CD14-positive monocyte (primary cell): ENCODE data around the gene MYO19. TPM values are rescaled to one million over a fixed set of nuclear protein-coding genes. Genes with fewer than 3 reads are reported as not detected.

Experiments
- DNase-seq, 3 donors: peaks; one replicate each; pipeline ENCODE4 v3.0.0-alpha.2; 2011 to 2022
- H2AFZ ChIP-seq: 2 replicates; pipeline ENCODE4 v1.6.0; 2012; ENCODE audit warnings: mild to moderate bottlenecking, low read depth, low read length, inconsistent platforms; ENCODE audit not compliant: insufficient read depth, poor library complexity, severe bottlenecking
- H3K27ac ChIP-seq, 2 donors: 1 replicate in 1 of 2; 2 replicates in 1 of 2; pipeline ENCODE4 v1.5.1; 2012 to 2013; ENCODE audit warnings: low read length in 2 of 2, control low read depth in 1 of 2, inconsistent platforms in 1 of 2, low read depth in 1 of 2, mild to moderate bottlenecking in 1 of 2
- H3K27me3 ChIP-seq, 2 donors: one replicate each; pipeline versions ENCODE4 v1.6.0 to v1.6.1; 2011 to 2013; ENCODE audit warnings: low read length in 2 of 2; ENCODE audit not compliant: control insufficient read depth in 2 of 2, insufficient read depth in 2 of 2
- H3K36me3 ChIP-seq, 2 donors: replicated peaks in 1 of 2; 1 replicate in 1 of 2; 2 replicates in 1 of 2; pipeline versions ENCODE4 v1.5.1 to v1.6.1; 2012 to 2013; ENCODE audit warnings: low read length in 2 of 2, control low read depth in 1 of 2, inconsistent platforms in 1 of 2, mild to moderate bottlenecking in 1 of 2; ENCODE audit not compliant: insufficient read depth in 2 of 2, control insufficient read depth in 1 of 2
- H3K4me1 ChIP-seq, 2 donors: 1 replicate in 1 of 2; 2 replicates in 1 of 2; pipeline versions ENCODE4 v1.5.1 to v1.6.1; 2012 to 2013; ENCODE audit warnings: low read length in 2 of 2, control low read depth in 1 of 2, inconsistent platforms in 1 of 2, mild to moderate bottlenecking in 1 of 2, moderate library complexity in 1 of 2; ENCODE audit not compliant: insufficient read depth in 2 of 2, control insufficient read depth in 1 of 2
- H3K4me2 ChIP-seq: replicated peaks from 2 replicates; pipeline ENCODE3; 2012; ENCODE audit warnings: low read length, moderate library complexity, mild to moderate bottlenecking; ENCODE audit not compliant: poor library complexity, severe bottlenecking; ENCODE audit errors: extremely low read depth
- H3K4me3 ChIP-seq, 3 experiments: fragments of 200-600 bp in 1 of 3; sonication (generic) in 1 of 3; replicated peaks in 1 of 3; 1 replicate in 2 of 3; 2 replicates in 1 of 3; pipeline ENCODE4 v1.5.1; 2011 to 2013; ENCODE audit warnings: low read length in 3 of 3, mild to moderate bottlenecking in 3 of 3, control low read depth in 2 of 3, low read depth in 2 of 3, inconsistent platforms in 1 of 3, moderate library complexity in 1 of 3
- H3K79me2 ChIP-seq: 2 replicates; pipeline ENCODE4 v1.6.0; 2012; ENCODE audit warnings: mild to moderate bottlenecking, control low read depth, inconsistent platforms, low read length, moderate library complexity; ENCODE audit not compliant: insufficient read depth
- H3K9ac ChIP-seq: 2 replicates; pipeline ENCODE4 v1.6.0; 2017; ENCODE audit warnings: low read length, mild to moderate bottlenecking; ENCODE audit not compliant: insufficient read depth, poor library complexity, severe bottlenecking
- H3K9me3 ChIP-seq, 2 donors: replicated peaks in 1 of 2; 1 replicate in 1 of 2; 2 replicates in 1 of 2; pipeline versions ENCODE4 v1.5.1 to v1.6.1; 2012 to 2013; ENCODE audit warnings: low read length in 2 of 2, control low read depth in 1 of 2; ENCODE audit not compliant: control insufficient read depth in 1 of 2, insufficient read depth in 1 of 2
- H4K20me1 ChIP-seq: 2 replicates; pipeline ENCODE4 v1.6.0; 2012; ENCODE audit warnings: mild to moderate bottlenecking, low read length, control low read depth, moderate library complexity; ENCODE audit not compliant: insufficient read depth
- H3K27ac Mint-ChIP-seq, 7 donors: one replicate each; pipeline ENCODE4 v1.8.0; 2020; ENCODE audit warnings: mild to moderate bottlenecking in 7 of 7, mixed read lengths in 7 of 7, moderate library complexity in 6 of 7, inconsistent platforms in 2 of 7
- H3K27me3 Mint-ChIP-seq, 3 donors: one replicate each; pipeline ENCODE4 v1.8.0; 2021 to 2022; ENCODE audit warnings: low read depth in 3 of 3, mild to moderate bottlenecking in 3 of 3, mixed read lengths in 3 of 3, moderate library complexity in 3 of 3, inconsistent platforms in 1 of 3
- H3K36me3 Mint-ChIP-seq, 2 donors: one replicate each; pipeline ENCODE4 v1.8.0; 2020; ENCODE audit warnings: mixed read lengths in 2 of 2, inconsistent platforms in 1 of 2, mild to moderate bottlenecking in 1 of 2
- H3K4me1 Mint-ChIP-seq: one replicate; pipeline ENCODE4 v1.8.0; 2020; ENCODE audit warnings: mild to moderate bottlenecking, mixed read lengths
- H3K4me3 Mint-ChIP-seq, 2 donors: one replicate each; pipeline ENCODE4 v1.8.0; 2020; ENCODE audit warnings: mild to moderate bottlenecking in 2 of 2, mixed read lengths in 2 of 2, moderate library complexity in 1 of 2
- H3K9me3 Mint-ChIP-seq, 7 donors: one replicate each; pipeline ENCODE4 v1.8.0; 2020 to 2022; ENCODE audit warnings: mixed read lengths in 7 of 7, mild to moderate bottlenecking in 6 of 7, moderate library complexity in 6 of 7, inconsistent platforms in 2 of 7
- CTCF ChIP-seq: fragments of 200-600 bp; IDR thresholded peaks from one replicate; pipeline ENCODE4 v1.8.0; 2022; ENCODE audit warnings: antibody characterized with exemption, mild to moderate bottlenecking
- WGBS: methylation state at CpG from one replicate; pipeline ENCODE4 v1.1.5; 2013; ENCODE audit warnings: missing lambda C conversion rate; ENCODE audit not compliant: insufficient coverage; 5-methylcytosine and 5-hydroxymethylcytosine counted together
- intact Hi-C, 2 donors: fragments of 100-400 bp; cut with micrococcal nuclease; formaldehyde crosslinking; loops; one replicate each; pipeline versions ENCODE4 v1.15.0 to v1.15.1; 2023
- polyA plus RNA-seq, 3 donors: library from polyadenylated mRNA; depleted of rRNA in 1 of 3; unstranded in 2 of 3; stranded (reverse) in 1 of 3; fragments of 300-500 nt in 2 of 3; fragments of >200 nt in 1 of 3; fragmentation: Illumina TruSeq in 2 of 3; gene quantifications; 1 replicate in 2 of 3; 2 replicates in 1 of 3; pipeline ENCODE4 v1.2.3, GENCODE V29; 2012 to 2021

The MYO19 gene
- polyA plus RNA-seq, 3 donors, result 1.2 to 51.3 (median 1.9) TPM

- intact Hi-C loops, result no loop called here
- Mint-ChIP-seq H3K9me3 (no peaks in the 10 kb centered on the region), H3K27ac (peak overlapping the region in 1 of 7 donors; percentile 37), H3K36me3 (peaks cover 56 to 66% of the 10 kb centered on the region in 2 donors), H3K4me3 (no peak overlapping the region), H3K4me1 (no peaks in the 10 kb centered on the region), H3K27me3 (peaks cover 0 to 4% (median 0%) of the 10 kb centered on the region in 3 donors)
- Histone ChIP-seq H2AFZ (no peak overlapping the region), H3K36me3 (peaks cover 19 to 92% of the 10 kb centered on the region in 2 donors), H4K20me1 (no peaks in the 10 kb centered on the region), H3K79me2 (no peaks in the 10 kb centered on the region), H3K9ac (no peak overlapping the region), H3K4me3 (no peak overlapping the region), H3K4me2 (no peak overlapping the region), H3K27ac (no peak overlapping the region), H3K4me1 (no peaks in the 10 kb centered on the region), H3K9me3 (no peaks in the 10 kb centered on the region), H3K27me3 (no peaks in the 10 kb centered on the region)
- no peak for TF ChIP-seq CTCF
- 100% methylated on average over 1 of the region's 6 CpGs for WGBS
- no peak for DNase-seq
Observed at GRCh38 chr17:36511216-36511615, 23.5 kb downstream of the MYO19 start.

- Histone ChIP-seq H3K4me2 (no peak overlapping the region), H3K4me1 (no peaks in the 10 kb centered on the region), H3K27me3 (no peaks in the 10 kb centered on the region), H3K4me3 (no peak overlapping the region), H3K9ac (no peak overlapping the region), H3K27ac (no peak overlapping the region), H4K20me1 (no peaks in the 10 kb centered on the region), H2AFZ (no peak overlapping the region), H3K79me2 (no peaks in the 10 kb centered on the region), H3K36me3 (peaks cover 22 to 93% of the 10 kb centered on the region in 2 donors), H3K9me3 (no peaks in the 10 kb centered on the region)
- Mint-ChIP-seq H3K4me1 (no peaks in the 10 kb centered on the region), H3K27ac (peak overlapping the region in 1 of 7 donors; percentile 62), H3K4me3 (no peak overlapping the region), H3K9me3 (no peaks in the 10 kb centered on the region), H3K27me3 (peaks cover 0 to 4% (median 0%) of the 10 kb centered on the region in 3 donors), H3K36me3 (peaks cover 58 to 68% of the 10 kb centered on the region in 2 donors)
- TF ChIP-seq CTCF, result no peak
- WGBS, result 90% methylated on average over 11 of the region's 14 CpGs
- intact Hi-C loops, result no loop called here
- DNase-seq, result no peak
Observed at GRCh38 chr17:36510636-36511035, 24.0 kb downstream of the MYO19 start.
